Measurements from ENCODE around the gene DNAJB11.
A peak's percentile ranks its signal among the peaks of the same experiment; 100 is the strongest.
"Not testable (repeated sequence)": the region's sequence is repeated elsewhere in the genome, so short reads cannot be mapped to it uniquely, and the experiment has no call there.

Gene DNAJB11

DNA sequence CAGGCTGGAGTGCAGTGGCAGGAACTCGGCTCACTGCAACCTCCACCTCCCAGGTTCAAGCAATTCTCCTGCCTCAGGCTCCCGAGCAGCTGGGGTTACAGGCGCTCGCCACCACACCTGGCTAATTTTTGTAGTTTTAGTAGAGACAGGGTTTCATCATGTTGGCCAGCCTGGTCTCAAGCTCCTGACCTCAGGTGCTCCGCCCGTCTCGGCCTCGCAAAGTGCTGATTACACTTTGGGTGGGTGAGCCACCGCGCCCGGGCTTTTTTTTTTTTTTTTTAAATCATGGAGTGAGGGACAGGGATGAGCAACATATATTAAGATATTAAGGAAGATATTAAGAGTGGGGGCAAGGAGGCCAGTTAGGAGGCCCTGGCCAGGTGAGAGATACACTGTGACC lies 1.2 kb upstream of the DNAJB11 start:
- not testable (repeated sequence) for H3K27me3 Mint-ChIP-seq; H3K9me3 Mint-ChIP-seq; ATAC-seq (replicated peaks; ENCODE audit: extremely low read depth, poor library complexity, severe bottlenecking); DNase-seq (ENCODE audit: low spot score in 2 of 2)
- peaks cover 50% of the 10 kb centered on the region for H3K4me1 Mint-ChIP-seq
- H3K36me3 Mint-ChIP-seq (ENCODE audit: insufficient read depth) = peaks cover 28% of the 10 kb centered on the region
- H3K27ac Mint-ChIP-seq (ENCODE audit: low read depth) = peak overlapping the region; percentile 99
- H3K4me3 Mint-ChIP-seq = peak overlapping the region; percentile 92

DNA sequence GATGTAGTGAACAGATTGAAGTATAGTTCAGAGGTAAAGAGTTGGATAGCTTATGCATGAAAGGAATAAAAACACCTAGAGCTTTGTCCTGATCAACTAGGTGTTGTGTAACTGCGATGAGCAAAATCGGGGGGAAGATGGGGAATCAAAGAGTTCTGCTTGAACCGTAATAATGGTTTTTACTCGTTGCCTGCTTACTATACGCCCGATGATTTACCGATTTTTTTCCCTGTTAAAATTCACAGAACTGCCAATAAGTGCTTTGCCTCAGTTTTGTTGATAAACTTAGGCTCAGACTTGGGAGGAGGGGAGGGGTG lies 783 bp upstream of the DNAJB11 start:
- H3K4me3 Mint-ChIP-seq = peak overlapping the region; percentile 92
- H3K4me1 Mint-ChIP-seq = peaks cover 50% of the 10 kb centered on the region
- no peak for DNase-seq (ENCODE audit: low spot score in 2 of 2)
- no peaks in the 10 kb centered on the region for H3K9me3 Mint-ChIP-seq
- H3K27ac Mint-ChIP-seq (ENCODE audit: low read depth) = peak overlapping the region; percentile 99
- no peaks in the 10 kb centered on the region for H3K27me3 Mint-ChIP-seq
- ATAC-seq (replicated peaks; ENCODE audit: extremely low read depth, poor library complexity, severe bottlenecking) = no peak
- H3K36me3 Mint-ChIP-seq (ENCODE audit: insufficient read depth) = peaks cover 31% of the 10 kb centered on the region

DNA sequence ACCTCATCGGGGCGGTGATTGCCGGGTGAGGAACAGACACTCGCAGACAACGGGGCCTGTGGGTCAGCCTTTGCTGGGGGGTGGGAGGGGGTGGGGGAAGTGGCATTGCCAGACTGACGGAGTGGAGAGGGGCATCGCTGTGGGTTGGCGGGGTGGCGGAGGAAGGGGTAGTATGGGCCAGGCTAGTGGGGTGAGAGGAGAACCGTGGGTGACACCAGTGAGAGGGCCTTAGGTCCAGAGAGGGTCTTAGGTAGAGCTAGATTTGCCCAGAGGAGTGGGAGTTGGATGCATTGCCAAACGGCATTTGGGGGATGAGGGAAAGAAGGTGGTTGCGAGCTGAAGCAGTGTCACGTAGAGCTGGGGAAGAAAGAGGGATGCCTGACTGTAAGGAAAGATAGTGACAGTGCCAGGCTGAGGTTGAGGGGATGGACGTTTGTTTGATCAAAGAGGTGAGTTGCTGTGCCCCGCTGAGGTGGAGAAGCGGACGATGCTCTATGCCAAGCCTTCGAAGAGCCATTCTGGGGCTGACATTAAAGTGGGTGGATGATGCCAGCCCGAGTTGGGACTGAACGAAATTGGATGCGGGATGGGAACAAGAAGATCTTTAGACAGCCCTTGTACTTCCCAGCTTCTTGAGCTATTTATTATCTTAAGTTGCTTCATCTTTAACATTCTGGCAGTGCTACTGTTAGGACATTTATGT lies 572 bp downstream of the DNAJB11 start:
- Mint-ChIP-seq H3K4me1 (peaks cover 49% of the 10 kb centered on the region), H3K4me3 (peak overlapping the region; percentile 92), H3K9me3 (no peaks in the 10 kb centered on the region), H3K27me3 (no peaks in the 10 kb centered on the region), H3K36me3 (ENCODE audit: insufficient read depth) (peaks cover 42% of the 10 kb centered on the region), H3K27ac (ENCODE audit: low read depth) (peak overlapping the region; percentile 99)
- DNase-seq (ENCODE audit: low spot score in 2 of 2) (no peak), ATAC-seq (replicated peaks; ENCODE audit: extremely low read depth, poor library complexity, severe bottlenecking) (no peak)

DNA sequence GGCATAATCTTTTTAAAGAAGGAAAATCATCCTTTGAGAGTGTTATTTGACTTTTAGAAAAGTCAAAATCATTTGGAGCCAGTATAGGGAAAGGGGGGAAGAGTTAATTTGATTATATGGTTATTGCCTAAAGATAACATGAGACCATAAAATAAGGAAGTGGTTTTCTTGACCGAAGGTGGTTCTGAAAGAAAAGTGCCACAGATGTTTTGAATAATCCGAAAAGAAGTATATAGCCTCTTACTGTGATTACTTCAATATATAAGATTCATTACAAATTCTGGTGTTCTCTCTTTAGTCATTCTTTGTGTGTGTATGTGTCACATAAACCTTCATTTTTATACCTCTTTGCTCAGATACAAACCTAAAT lies 1.1 kb downstream of the DNAJB11 start:
- Mint-ChIP-seq H3K36me3 (ENCODE audit: insufficient read depth) (peaks cover 47% of the 10 kb centered on the region), H3K4me3 (peak overlapping the region; percentile 92), H3K27ac (ENCODE audit: low read depth) (peak overlapping the region; percentile 99), H3K4me1 (peaks cover 44% of the 10 kb centered on the region), H3K9me3 (no peaks in the 10 kb centered on the region), H3K27me3 (no peaks in the 10 kb centered on the region)
- DNase-seq (ENCODE audit: low spot score in 2 of 2) (no peak), ATAC-seq (replicated peaks; ENCODE audit: extremely low read depth, poor library complexity, severe bottlenecking) (no peak)

DNA sequence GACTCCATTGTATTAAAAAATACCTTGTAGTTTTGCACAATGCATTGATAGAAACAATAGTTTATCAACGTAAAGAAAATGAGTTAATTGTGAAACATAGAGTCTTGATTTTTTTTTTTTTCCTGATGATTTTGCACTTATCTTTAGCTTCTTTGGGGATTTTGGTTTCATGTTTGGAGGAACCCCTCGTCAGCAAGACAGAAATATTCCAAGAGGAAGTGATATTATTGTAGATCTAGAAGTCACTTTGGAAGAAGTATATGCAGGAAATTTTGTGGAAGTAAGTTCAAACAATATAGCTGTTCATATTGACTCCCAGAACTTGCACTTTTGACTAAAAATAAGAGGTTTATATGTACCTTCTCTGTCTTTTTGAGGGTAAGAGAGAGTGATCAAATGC lies 7.0 kb downstream of the DNAJB11 start:
- Mint-ChIP-seq H3K4me3 (no peak overlapping the region), H3K27ac (ENCODE audit: low read depth) (no peak overlapping the region), H3K27me3 (no peaks in the 10 kb centered on the region), H3K9me3 (no peaks in the 10 kb centered on the region), H3K4me1 (peaks cover 13% of the 10 kb centered on the region), H3K36me3 (ENCODE audit: insufficient read depth) (peaks cover 64% of the 10 kb centered on the region)
- ATAC-seq (replicated peaks; ENCODE audit: extremely low read depth, poor library complexity, severe bottlenecking) (no peak), DNase-seq (ENCODE audit: low spot score in 2 of 2) (no peak)

DNA sequence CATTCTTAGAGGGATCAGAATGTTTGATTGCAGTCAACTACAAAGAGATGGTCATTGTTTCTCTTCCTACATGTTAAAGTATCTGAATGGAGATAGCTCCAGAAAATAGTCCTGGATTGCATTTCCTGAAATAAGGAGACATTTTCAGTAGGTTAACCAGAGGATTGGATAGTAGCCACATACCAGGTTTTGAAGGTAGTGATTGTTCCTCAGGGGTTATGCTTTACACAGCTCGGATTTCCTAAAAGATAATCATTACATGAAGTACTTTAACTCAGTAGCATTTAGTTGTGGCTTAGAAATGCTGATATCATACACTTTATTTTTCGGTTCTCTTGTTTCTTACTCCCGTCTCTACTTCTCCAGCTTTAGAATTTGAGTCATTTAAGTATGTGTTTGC lies 10.3 kb downstream of the DNAJB11 start:
- H3K9me3 Mint-ChIP-seq = no peaks in the 10 kb centered on the region

DNA sequence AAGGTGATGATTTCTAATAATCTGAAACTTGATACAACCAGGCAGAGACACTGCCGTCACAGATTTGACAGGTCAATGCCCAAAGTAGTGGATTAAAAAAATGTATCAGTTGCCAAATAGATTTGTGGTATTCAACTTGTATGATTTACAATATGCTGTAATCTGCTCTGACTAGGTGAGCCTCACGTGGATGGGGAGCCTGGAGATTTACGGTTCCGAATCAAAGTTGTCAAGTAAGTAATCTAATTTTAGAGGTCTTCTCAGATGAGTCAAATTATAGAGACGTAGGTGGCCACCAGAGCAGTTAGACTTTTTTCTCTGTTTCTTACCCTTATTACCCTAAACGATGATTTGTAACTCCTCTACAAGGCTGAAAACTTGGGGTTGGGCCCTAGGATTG lies 12.0 kb downstream of the DNAJB11 start:
- H3K4me1 Mint-ChIP-seq = peaks cover 5% of the 10 kb centered on the region
- H3K9me3 Mint-ChIP-seq = no peaks in the 10 kb centered on the region
- H3K36me3 Mint-ChIP-seq (ENCODE audit: insufficient read depth) = peaks cover 64% of the 10 kb centered on the region
- ATAC-seq (replicated peaks; ENCODE audit: extremely low read depth, poor library complexity, severe bottlenecking) (no peak), DNase-seq (ENCODE audit: low spot score in 2 of 2) (no peak)
- H3K4me3 Mint-ChIP-seq = no peak overlapping the region
- H3K27me3 Mint-ChIP-seq = no peaks in the 10 kb centered on the region
- no peak overlapping the region for H3K27ac Mint-ChIP-seq (ENCODE audit: low read depth)

More for the DNA sequence above, 10.3 kb downstream of the DNAJB11 start:
- ATAC-seq (replicated peaks; ENCODE audit: extremely low read depth, poor library complexity, severe bottlenecking) (no peak), DNase-seq (ENCODE audit: low spot score in 2 of 2) (no peak)
- H3K27me3 Mint-ChIP-seq = no peaks in the 10 kb centered on the region
- peaks cover 5% of the 10 kb centered on the region for H3K4me1 Mint-ChIP-seq
- H3K27ac Mint-ChIP-seq (ENCODE audit: low read depth) = no peak overlapping the region
- H3K36me3 Mint-ChIP-seq (ENCODE audit: insufficient read depth) = peaks cover 74% of the 10 kb centered on the region
- no peak overlapping the region for H3K4me3 Mint-ChIP-seq

DNA sequence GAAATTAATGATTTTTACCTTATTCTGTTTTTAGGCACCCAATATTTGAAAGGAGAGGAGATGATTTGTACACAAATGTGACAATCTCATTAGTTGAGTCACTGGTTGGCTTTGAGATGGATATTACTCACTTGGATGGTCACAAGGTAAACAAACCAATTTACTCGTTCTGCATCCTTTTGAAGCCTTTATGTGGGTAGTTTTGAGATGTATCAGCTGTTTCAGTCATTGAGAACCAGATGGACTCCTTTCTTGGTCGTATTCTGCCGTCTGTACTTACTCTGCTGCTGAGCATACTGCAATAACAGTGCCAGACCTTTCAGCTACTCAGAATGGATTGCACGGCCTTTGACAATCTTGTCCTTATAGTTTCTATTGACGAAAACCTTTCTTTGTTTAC lies 13.3 kb downstream of the DNAJB11 start:
- ATAC-seq (replicated peaks; ENCODE audit: extremely low read depth, poor library complexity, severe bottlenecking) = no peak
- peaks cover 56% of the 10 kb centered on the region for H3K36me3 Mint-ChIP-seq (ENCODE audit: insufficient read depth)
- H3K4me3 Mint-ChIP-seq = no peak overlapping the region
- H3K27ac Mint-ChIP-seq (ENCODE audit: low read depth) = no peak overlapping the region
- H3K4me1 Mint-ChIP-seq = no peaks in the 10 kb centered on the region
- H3K27me3 Mint-ChIP-seq = no peaks in the 10 kb centered on the region
- no peaks in the 10 kb centered on the region for H3K9me3 Mint-ChIP-seq
- no peak for DNase-seq (ENCODE audit: low spot score in 2 of 2)

DNA sequence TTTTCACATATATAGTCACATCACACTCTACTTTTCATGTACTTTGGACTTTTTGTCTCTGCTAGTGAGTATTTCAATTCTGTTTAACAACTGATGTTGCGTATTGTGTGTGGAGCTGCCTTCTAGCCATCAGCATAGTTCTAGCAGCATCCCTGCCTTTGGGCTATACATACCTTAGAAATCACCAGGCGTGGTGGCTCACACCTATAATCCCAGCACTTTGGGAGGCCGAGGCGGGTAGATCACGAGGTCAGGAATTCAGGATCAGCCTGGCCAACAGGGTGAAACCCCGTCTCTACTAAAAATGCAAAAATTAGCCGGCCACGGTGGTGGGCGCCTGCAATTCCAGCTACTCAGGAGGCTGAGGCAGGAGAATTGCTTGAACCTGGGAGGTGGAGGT lies 15.7 kb downstream of the DNAJB11 start:
- not testable (repeated sequence) for DNase-seq (ENCODE audit: low spot score in 2 of 2); H3K9me3 Mint-ChIP-seq; H3K27me3 Mint-ChIP-seq; H3K27ac Mint-ChIP-seq (ENCODE audit: low read depth); H3K4me3 Mint-ChIP-seq; ATAC-seq (replicated peaks; ENCODE audit: extremely low read depth, poor library complexity, severe bottlenecking); H3K4me1 Mint-ChIP-seq
- H3K36me3 Mint-ChIP-seq (ENCODE audit: insufficient read depth) = peaks cover 40% of the 10 kb centered on the region

DNA sequence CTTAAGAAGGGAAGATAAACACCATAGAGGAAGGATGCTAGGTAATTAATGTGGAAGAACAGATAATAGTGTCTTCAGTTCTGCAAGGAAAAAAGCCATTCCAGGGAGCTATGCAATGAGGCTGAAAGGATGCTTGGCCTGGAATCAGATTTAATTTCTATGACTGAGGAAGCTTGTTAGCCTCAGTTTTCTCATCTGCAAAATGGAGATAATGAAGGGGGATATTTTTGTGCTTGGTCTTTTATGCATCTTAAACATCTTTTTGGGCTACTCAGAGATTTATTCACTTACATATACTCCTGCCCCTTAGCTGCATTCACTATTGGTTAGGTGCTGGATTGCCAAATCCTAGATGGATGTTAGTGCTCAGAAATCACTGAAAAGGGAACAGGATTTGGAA lies 16.7 kb downstream of the DNAJB11 start:
- DNase-seq (ENCODE audit: low spot score in 2 of 2) = no peak
- Mint-ChIP-seq H3K4me3 (no peak overlapping the region), H3K36me3 (ENCODE audit: insufficient read depth) (peaks cover 36% of the 10 kb centered on the region), H3K9me3 (no peaks in the 10 kb centered on the region), H3K27me3 (no peaks in the 10 kb centered on the region), H3K4me1 (peaks cover 8% of the 10 kb centered on the region), H3K27ac (ENCODE audit: low read depth) (no peak overlapping the region)
- ATAC-seq (replicated peaks; ENCODE audit: extremely low read depth, poor library complexity, severe bottlenecking) = no peak

DNA sequence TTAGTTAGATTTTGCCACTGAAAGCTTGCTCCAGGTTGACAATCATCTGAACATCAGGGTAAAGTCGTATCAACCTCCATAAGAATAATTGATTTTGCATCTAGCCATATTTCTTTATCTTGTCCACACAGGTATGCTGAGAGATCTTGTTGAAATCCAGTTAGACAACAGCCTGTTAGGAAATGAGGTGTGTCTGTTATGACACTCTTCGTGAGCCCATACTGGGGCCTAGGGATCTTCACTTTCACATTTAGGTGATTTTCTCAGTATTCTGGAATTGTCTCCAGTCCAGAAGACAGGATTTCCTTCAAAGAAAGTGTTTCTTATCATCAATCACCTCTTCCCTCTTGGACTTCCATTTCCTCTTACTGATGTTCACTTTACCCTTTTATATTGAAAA lies 18.1 kb downstream of the DNAJB11 start:
- Mint-ChIP-seq H3K4me1 (peaks cover 8% of the 10 kb centered on the region), H3K4me3 (no peak overlapping the region), H3K9me3 (no peaks in the 10 kb centered on the region), H3K27ac (ENCODE audit: low read depth) (no peak overlapping the region), H3K27me3 (no peaks in the 10 kb centered on the region), H3K36me3 (ENCODE audit: insufficient read depth) (peaks cover 22% of the 10 kb centered on the region)
- ATAC-seq (replicated peaks; ENCODE audit: extremely low read depth, poor library complexity, severe bottlenecking) = no peak
- DNase-seq (ENCODE audit: low spot score in 2 of 2) = no peak

DNA sequence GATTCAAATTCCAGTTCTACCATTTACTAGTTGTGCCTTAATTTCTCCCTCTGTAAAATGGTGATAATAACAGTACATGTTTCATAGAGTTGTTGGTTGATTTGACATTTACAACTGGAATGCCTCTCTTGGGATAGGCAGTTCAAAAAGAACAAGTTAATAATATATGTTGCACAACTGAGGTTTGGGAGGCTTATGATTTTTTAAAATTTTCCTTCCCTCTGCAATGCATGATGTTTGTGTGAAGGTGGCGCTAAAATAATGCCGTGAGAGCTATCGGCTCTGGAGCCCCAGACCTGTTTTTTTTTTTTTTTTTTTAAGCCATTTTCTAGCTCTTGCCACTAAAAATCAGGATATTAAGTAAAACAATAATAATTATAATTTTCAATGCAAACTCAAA lies 18.6 kb downstream of the DNAJB11 start:
- H3K36me3 Mint-ChIP-seq (ENCODE audit: insufficient read depth) = peaks cover 17% of the 10 kb centered on the region
- no peak overlapping the region for H3K27ac Mint-ChIP-seq (ENCODE audit: low read depth)
- no peaks in the 10 kb centered on the region for H3K27me3 Mint-ChIP-seq
- H3K4me1 Mint-ChIP-seq = peaks cover 8% of the 10 kb centered on the region
- DNase-seq (ENCODE audit: low spot score in 2 of 2) (no peak), ATAC-seq (replicated peaks; ENCODE audit: extremely low read depth, poor library complexity, severe bottlenecking) (no peak)
- H3K4me3 Mint-ChIP-seq = no peak overlapping the region
- no peaks in the 10 kb centered on the region for H3K9me3 Mint-ChIP-seq

DNA sequence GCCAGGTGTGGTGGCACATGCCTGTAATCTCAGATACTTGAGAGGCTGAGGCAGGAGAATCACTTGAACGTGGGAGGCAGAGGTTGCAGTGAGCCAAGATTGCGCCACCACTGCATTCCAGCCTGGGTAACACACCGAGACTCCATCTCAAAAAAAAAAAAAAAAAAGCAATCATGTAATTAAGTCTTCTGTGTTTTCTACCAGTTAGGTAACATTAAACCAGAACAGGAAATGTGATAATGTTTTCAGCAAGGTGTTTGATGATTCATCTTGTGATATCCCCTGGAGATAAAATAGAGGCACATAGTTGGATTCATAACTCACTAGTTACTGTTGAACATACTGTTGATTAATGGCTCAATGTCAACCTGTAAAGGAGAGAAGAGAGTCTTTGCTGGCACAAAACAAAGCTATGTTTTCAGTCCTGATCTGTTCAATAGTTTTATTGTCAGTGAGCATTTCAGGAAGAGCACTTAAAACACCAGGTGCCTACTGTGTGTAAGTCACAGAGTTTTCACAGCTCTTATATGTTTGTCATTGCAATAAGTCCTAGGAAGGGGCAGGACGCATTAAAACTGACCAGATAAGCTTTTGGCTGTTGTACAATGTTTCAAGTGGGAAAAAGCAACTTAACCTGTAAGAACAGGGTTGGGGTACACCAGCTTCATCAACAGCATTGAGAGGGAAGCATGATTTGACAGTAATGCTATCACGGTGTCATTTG lies 19.5 kb downstream of the DNAJB11 start:
- Mint-ChIP-seq H3K4me1 (peaks cover 8% of the 10 kb centered on the region), H3K27ac (ENCODE audit: low read depth) (no peak overlapping the region)

More for the DNA sequence above, 19.5 kb downstream of the DNAJB11 start:
- DNase-seq (ENCODE audit: low spot score in 2 of 2) (no peak), ATAC-seq (replicated peaks; ENCODE audit: extremely low read depth, poor library complexity, severe bottlenecking) (no peak)
- no peaks in the 10 kb centered on the region for H3K27me3 Mint-ChIP-seq
- no peak overlapping the region for H3K4me3 Mint-ChIP-seq
- no peaks in the 10 kb centered on the region for H3K9me3 Mint-ChIP-seq
- peaks cover 9% of the 10 kb centered on the region for H3K36me3 Mint-ChIP-seq (ENCODE audit: insufficient read depth)
